ENCODE results near the gene SPDYE16.
"Not testable (repeated sequence)": the region's sequence is repeated elsewhere in the genome, so short reads cannot be mapped to it uniquely, and the experiment has no call there.

- not testable (repeated sequence) for TF ChIP-seq CTCF, POLR2A (IDR thresholded peaks at IDR 0.05)
Observed at GRCh38 chr7:76549855-76550248, 6.8 kb upstream of the SPDYE16 start.

All from adrenal gland (tissue), 5 donors.